Measurements from ENCODE around the gene NEK5. TPM values are rescaled to one million over a fixed set of nuclear protein-coding genes. Genes with fewer than 3 reads are reported as not detected.

Gene NEK5
- under 0.01 and 0.12 TPM in 2 replicates for total RNA-seq

GRCh38 chr13:52128714-52129700, at the start of gene NEK5:
Gene NEK5 (minus strand): TSS chr13:52129073. CDS start chr13:52127482, 1,591 bp downstream.

GRCh38 chr13:52159159-52159982, 30.5 kb upstream of the NEK5 start, which contains the start of gene NEK3:
Gene NEK3 (minus strand): TSS chr13:52159597. CDS start chr13:52156191, 3,406 bp downstream.

GRCh38 chr13:52024481-52024880, 104.4 kb downstream of the NEK5 start, which contains the start of gene UTP14C:
Gene UTP14C (plus strand): TSS chr13:52024691. CDS start chr13:52028805, 4,114 bp downstream.

GRCh38 chr13:52011632-52012511, 117.0 kb downstream of the NEK5 start, which contains the start of gene ALG11:
Gene ALG11 (plus strand): TSS chr13:52012398. CDS start chr13:52012419, 21 bp downstream.

GRCh38 chr13:52010890-52011631, 117.8 kb downstream of the NEK5 start, which contains the start of gene ATP7B:
Gene ATP7B (minus strand): TSS chr13:52011450. CDS start chr13:52011337, 113 bp downstream.

Other genes starting within 250 kb of the NEK5 start
- gene ATP7B, start 117.6 kb downstream of the NEK5 start, total RNA-seq, result 2.7 and 5.8 TPM in 2 replicates
- gene ALG11, start 116.7 kb downstream of the NEK5 start, total RNA-seq, result 26.4 and 34.2 TPM in 2 replicates
- gene UTP14C, start 104.4 kb downstream of the NEK5 start, total RNA-seq, result 14.9 and 16.6 TPM in 2 replicates
- 9.2 and 14.6 TPM in 2 replicates for gene NEK3, start 30.5 kb upstream of the NEK5 start, total RNA-seq